HG03342 (cell line): Measurements from ENCODE around the gene SLC9A8.

Experiments
- ATAC-seq: cut with Tn5 transposase; IDR thresholded peaks from one replicate; pipeline ENCODE4 v1.9.1; 2021; ENCODE audit warnings: mild to moderate bottlenecking, moderate library complexity; ENCODE audit not compliant: unreplicated experiment

SLC9A8 gene

GRCh38 chr20:49811825-49812506 is 662 bp upstream of the SLC9A8 start:
- ATAC-seq, result peak; percentile 14

- ATAC-seq, result no peak
Measured at GRCh38 chr20:49813305-49813974, 812 bp downstream of the SLC9A8 start.

- no peak for ATAC-seq
Measured at GRCh38 chr20:49814057-49814694, 1.5 kb downstream of the SLC9A8 start.

GRCh38 chr20:49818816-49819215 is 6.2 kb downstream of the SLC9A8 start:
- ATAC-seq, result no peak

GRCh38 chr20:49819702-49820101 is 7.1 kb downstream of the SLC9A8 start:
- ATAC-seq, result no peak

- ATAC-seq, result no peak
Measured at GRCh38 chr20:49821381-49821780, 8.8 kb downstream of the SLC9A8 start.

- no peak for ATAC-seq
Measured at GRCh38 chr20:49821870-49822331, 9.3 kb downstream of the SLC9A8 start.

- ATAC-seq, result no peak
Measured at GRCh38 chr20:49823152-49823847, 10.7 kb downstream of the SLC9A8 start.

GRCh38 chr20:49824206-49824605 is 11.6 kb downstream of the SLC9A8 start:
- no peak for ATAC-seq

GRCh38 chr20:49825521-49826033 is 12.9 kb downstream of the SLC9A8 start:
- no peak for ATAC-seq

GRCh38 chr20:49831022-49831769 is 18.6 kb downstream of the SLC9A8 start:
- no peak for ATAC-seq

GRCh38 chr20:49831770-49832631 is 19.4 kb downstream of the SLC9A8 start:
- ATAC-seq, result no peak

GRCh38 chr20:49832632-49833327 is 20.2 kb downstream of the SLC9A8 start:
- no peak for ATAC-seq

- ATAC-seq, result no peak
Measured at GRCh38 chr20:49833483-49833882, 20.9 kb downstream of the SLC9A8 start.

GRCh38 chr20:49835031-49835430 is 22.4 kb downstream of the SLC9A8 start:
- no peak for ATAC-seq

GRCh38 chr20:49838546-49838945 is 25.9 kb downstream of the SLC9A8 start:
- ATAC-seq, result no peak

- no peak for ATAC-seq
Measured at GRCh38 chr20:49843139-49843538, 30.5 kb downstream of the SLC9A8 start.

- no peak for ATAC-seq
Measured at GRCh38 chr20:49843770-49844380, 31.2 kb downstream of the SLC9A8 start.

GRCh38 chr20:49845060-49845459 is 32.4 kb downstream of the SLC9A8 start:
- ATAC-seq, result no peak
